ENCODE data around the gene DSTN. TPM values are rescaled to one million over a fixed set of nuclear protein-coding genes. Genes with fewer than 3 reads are reported as not detected.

The DSTN gene
- total and polyA plus RNA-seq, 9 of the 15 experiments (the other 6 are each of a cell fraction or from before 2014, with no cell fraction given) = 25.7 to 88.3 (median 61.0) TPM

- no peak for TF ChIP-seq ZNF398 (CRISPR knock-in tag; IDR thresholded peaks at IDR 0.05)
- no peak for TF ChIP-seq ZNF384 (IDR thresholded peaks at IDR 0.05; ENCODE audit: low read depth, low read length)
- no peak for TF ChIP-seq ZNF133 (CRISPR knock-in tag; IDR thresholded peaks at IDR 0.05)
- no peak for TF ChIP-seq SMAD1 (IDR thresholded peaks at IDR 0.05; ENCODE audit: low read depth, low read length, partially characterized antibody)
- TF ChIP-seq ZFP91 (CRISPR knock-in tag; IDR thresholded peaks at IDR 0.05) = no peak
- no peak for TF ChIP-seq L3MBTL2 (IDR thresholded peaks at IDR 0.05)
- TF ChIP-seq ZNF695 (CRISPR knock-in tag; IDR thresholded peaks at IDR 0.05) = no peak
- TF ChIP-seq ZNF518B (CRISPR knock-in tag; IDR thresholded peaks at IDR 0.05) = no peak
These were observed 67.5 kb downstream of the DSTN start (continued) for GRCh38 chr20:17637413-17637780.
